HL-60 (cell line): ENCODE measurements around the gene MPDU1.

Source experiments
- DNase-seq, 2 experiments: peaks; one replicate each; pipeline ENCODE4 v3.0.0-alpha.2; 2010 to 2020; ENCODE audit warnings: low read depth in 1 of 2, low spot score in 1 of 2
- H3K27ac ChIP-seq: fragments of 250-450 bp; sonication (Bioruptor Pico); replicated peaks from 2 replicates; pipeline ENCODE4 v1.5.1; 2020; ENCODE audit warnings: mild to moderate bottlenecking, moderate library complexity
- H3K27me3 ChIP-seq: fragments of 250-450 bp; sonication (Bioruptor Pico); 2 replicates; pipeline ENCODE4 v1.5.1; 2021; ENCODE audit warnings: mild to moderate bottlenecking, moderate library complexity; ENCODE audit not compliant: insufficient read depth, poor library complexity, severe bottlenecking
- H3K4me3 ChIP-seq: replicated peaks from 2 replicates; pipeline ENCODE4 v1.5.1; 2011; ENCODE audit warnings: mild to moderate bottlenecking, control low read depth, low read length; ENCODE audit not compliant: insufficient read depth
- CTCF ChIP-seq: IDR thresholded peaks from one replicate; pipeline ENCODE4 v1.5.1; 2011; ENCODE audit warnings: low read length, control low read depth, inconsistent platforms; ENCODE audit not compliant: insufficient read depth
- GABPA ChIP-seq: IDR thresholded peaks from 2 replicates; pipeline ENCODE4 v1.6.1; 2012; ENCODE audit warnings: low read depth
- POLR2AphosphoS5 ChIP-seq: IDR thresholded peaks from 2 replicates; pipeline ENCODE4 v1.6.1; 2012; ENCODE audit warnings: low read depth
- REST ChIP-seq: IDR thresholded peaks from 2 replicates; pipeline ENCODE4 v1.6.1; 2012; ENCODE audit warnings: low read depth; ENCODE audit not compliant: insufficient replicate concordance
- SPI1 ChIP-seq: IDR thresholded peaks from 2 replicates; pipeline ENCODE4 v1.6.1; 2012; ENCODE audit warnings: low read depth, mild to moderate bottlenecking, borderline replicate concordance

MPDU1 gene

GRCh38 chr17:7541074-7541621, 42.5 kb upstream of the MPDU1 start:
- Histone ChIP-seq H3K27me3 (no peaks in the 10 kb centered on the region), H3K27ac (no peak overlapping the region), H3K4me3 (no peak overlapping the region)
- DNase-seq, result no peak
- TF ChIP-seq REST (no peak), CTCF (no peak), POLR2AphosphoS5 (no peak), SPI1 (no peak), GABPA (no peak)

DNA sequence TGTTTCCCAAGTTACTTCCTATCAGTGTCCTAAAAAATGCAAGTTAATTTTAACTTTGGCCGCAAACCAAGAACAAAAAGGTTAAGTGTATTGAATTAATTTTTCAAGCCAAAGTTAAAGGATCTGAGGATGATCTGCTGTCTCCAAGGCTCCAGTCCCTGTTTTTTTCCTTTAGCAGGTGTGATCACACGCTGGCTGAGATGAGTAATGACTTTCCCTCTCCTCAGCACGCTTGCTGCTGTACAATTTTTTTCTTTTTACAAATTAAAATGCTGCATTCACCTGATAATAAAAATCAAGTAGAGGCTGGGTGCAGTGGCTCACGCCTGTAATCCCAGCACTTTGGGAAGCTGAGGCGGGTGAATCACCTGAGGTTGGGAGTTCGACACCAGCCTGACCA, 38.7 kb upstream of the MPDU1 start:
- Histone ChIP-seq H3K27ac (no peak overlapping the region), H3K4me3 (no peak overlapping the region), H3K27me3 (no peaks in the 10 kb centered on the region)
- no peak for DNase-seq
- no peak for TF ChIP-seq CTCF
- TF ChIP-seq POLR2AphosphoS5, result no peak
- no peak for TF ChIP-seq SPI1
- no peak for TF ChIP-seq GABPA
- no peak for TF ChIP-seq REST

- DNase-seq, result no peak
- Histone ChIP-seq H3K27ac (no peak within 1 kb of the TSS), H3K27me3 (no peaks in the 10 kb centered on the region), H3K4me3 (no peak within 1 kb of the TSS)
- TF ChIP-seq POLR2AphosphoS5 (no peak), REST (no peak), SPI1 (no peak), CTCF (no peak), GABPA (no peak)
Observed at GRCh38 chr17:7548585-7549400, 34.9 kb upstream of the MPDU1 start, which contains the start of gene TNFSF12. TSS of gene TNFSF12 (plus strand) at chr17:7549058. CDS start at chr17:7549154, 96 bp downstream.
